ENCODE data around the gene ISG20.
"Not testable (repeated sequence)": the region's sequence is repeated elsewhere in the genome, so short reads cannot be mapped to it uniquely, and the experiment has no call there.

Gene ISG20

DNA sequence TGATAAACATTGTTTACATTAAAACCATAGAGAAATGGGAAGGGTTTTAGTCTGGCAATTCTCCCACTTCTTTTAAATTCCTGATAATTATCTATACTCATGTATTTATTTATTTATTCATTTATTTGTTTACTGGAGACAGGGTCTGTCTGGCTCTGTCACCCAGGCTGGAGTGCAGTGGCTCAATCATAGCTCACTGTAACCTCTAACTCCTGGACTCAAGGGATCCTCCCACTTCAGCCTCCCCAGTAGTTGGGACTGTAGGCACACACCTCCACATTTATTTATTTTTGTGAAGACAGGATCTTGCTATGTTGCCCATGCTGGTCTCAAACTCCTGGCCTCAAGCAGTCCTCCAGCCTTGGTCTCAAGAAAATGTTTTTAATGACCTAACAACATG, 20.1 kb upstream of the ISG20 start:
- DNase-seq (ENCODE audit: low spot score) = no peak

- no peak for DNase-seq (ENCODE audit: low spot score)
These were observed 19.0 kb upstream of the ISG20 start for GRCh38 chr15:88619796-88620195.

GRCh38 chr15:88620995-88621772, 17.6 kb upstream of the ISG20 start, which contains the start of gene AEN:
AEN (plus strand) TSS chr15:88621340; CDS start chr15:88626210, 4,870 bp downstream.
- DNase-seq (ENCODE audit: low spot score) = peak; percentile 97

GRCh38 chr15:88621789-88622604, 16.8 kb upstream of the ISG20 start:
- no peak for DNase-seq (ENCODE audit: low spot score)

GRCh38 chr15:88622605-88622975, 16.2 kb upstream of the ISG20 start:
- peak; percentile 38 for DNase-seq (ENCODE audit: low spot score)

- peak; percentile 9 for DNase-seq (ENCODE audit: low spot score)
These were observed 15.8 kb upstream of the ISG20 start for GRCh38 chr15:88623061-88623460.

DNA sequence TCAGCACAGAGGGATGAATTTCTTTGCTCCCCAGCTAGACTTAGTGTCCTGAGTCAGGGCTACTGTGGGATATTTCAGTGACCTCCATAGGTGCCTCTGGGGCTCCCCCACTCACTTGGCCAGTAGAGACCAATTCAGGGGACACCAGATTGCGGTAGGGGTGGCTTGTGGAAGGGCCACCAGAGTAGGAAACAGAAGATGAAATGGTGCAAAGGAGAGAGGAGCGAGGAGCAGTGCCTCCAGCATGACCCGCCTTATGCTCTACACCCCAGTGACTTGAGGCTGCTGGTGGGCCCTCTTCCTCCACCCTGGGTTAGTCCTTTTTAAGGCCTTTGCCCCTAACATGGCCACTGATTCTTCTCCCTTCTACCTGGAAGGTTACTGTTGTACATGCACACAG, 15.2 kb upstream of the ISG20 start:
- DNase-seq (ENCODE audit: low spot score) = no peak

DNA sequence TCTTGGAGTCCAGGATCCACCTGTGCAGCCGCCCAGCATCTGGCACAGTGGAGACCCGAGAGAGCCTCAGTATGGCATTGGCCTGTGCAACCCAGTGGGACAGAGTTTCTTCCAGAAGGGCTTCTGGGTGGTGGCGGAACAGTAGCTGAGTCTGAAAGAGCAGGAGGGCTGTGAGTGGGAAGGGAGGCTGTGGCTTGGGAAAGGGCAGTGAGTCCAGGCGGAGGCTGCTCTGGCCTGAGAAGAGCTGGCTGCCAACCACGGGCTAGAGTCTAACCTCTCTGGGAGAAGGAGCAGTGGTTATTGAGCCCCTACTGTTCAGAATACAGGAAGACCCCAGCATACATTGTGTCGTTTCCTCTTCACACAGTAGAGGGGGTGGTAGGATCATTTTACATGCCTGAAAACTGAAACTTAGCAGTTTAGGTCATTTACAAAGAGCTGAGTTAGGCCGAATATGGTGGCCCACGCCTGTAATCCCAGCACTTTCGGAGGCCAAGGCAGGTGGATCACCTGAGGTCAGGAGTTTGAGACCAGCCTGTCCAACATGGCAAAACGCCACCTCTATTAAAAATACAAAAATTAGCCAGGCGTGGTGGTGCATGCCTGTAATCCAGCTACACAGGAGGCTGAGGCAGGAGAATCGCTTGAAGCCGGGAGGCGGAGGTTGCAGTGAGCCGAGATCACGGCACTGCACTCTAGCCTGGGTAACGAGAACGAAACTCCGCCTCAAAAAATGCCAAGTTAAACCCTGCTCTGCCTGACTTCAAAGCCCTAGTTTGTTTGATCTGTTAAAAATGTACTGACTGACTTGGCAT, 14.5 kb upstream of the ISG20 start:
- DNase-seq (ENCODE audit: low spot score) = no peak

DNA sequence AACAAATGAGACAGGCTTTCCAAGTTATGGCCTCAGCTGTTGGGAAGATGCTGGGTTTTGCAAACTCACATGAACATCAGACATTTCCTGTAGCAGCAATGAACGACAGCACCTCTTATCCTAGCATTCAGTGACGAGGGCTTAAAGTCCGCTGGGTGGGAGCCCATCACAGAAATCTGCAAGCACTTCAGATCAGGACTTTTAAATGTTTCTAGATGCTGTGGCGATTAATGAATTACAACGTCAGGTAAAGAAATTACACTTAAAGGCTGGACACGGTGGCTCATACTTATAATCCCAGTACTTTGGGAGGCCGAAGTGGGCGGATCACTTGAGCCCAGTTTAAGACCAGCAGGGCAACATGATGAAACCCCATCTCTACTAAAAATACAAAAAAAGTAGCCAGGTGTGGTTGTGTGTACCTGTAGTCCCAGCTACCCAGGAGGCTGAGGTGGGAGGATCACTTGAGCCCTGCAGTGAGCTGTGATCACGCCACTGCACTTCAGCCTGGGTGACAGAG, 13.8 kb upstream of the ISG20 start:
- no peak for DNase-seq (ENCODE audit: low spot score)

DNA sequence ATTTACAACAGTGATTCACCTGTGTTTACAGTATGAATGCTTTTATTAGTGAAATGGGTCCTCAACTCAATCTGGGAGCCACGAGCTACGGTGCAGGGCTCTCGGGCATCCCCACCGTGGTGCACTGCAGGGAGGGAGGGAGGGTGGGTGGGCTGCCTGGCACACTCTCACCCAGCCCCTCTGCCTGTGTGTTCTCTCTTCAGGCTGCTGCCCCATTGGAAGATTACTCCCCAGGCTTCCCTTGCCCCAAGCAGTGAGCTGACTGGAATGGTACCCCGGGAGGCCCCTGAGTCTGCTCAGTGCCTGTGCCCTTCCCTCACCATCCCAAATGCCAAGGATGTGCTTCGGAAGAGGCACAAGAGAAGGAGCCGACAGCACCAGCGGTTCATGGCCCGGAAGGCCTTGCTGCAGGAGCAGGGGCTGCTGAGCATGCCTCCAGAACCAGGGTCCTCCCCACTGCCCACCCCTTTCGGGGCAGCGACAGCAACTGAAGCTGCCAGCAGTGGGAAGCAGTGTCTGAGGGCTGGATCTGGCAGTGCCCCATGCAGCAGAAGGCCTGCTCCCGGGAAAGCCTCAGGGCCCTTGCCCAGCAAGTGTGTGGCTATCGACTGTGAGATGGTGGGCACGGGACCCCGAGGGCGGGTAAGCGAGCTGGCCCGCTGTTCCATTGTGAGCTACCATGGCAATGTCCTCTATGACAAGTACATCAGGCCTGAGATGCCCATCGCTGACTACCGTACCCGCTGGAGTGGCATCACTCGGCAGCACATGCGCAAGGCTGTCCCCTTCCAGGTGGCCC, 12.7 kb upstream of the ISG20 start:
- no peak for DNase-seq (ENCODE audit: low spot score)

DNA sequence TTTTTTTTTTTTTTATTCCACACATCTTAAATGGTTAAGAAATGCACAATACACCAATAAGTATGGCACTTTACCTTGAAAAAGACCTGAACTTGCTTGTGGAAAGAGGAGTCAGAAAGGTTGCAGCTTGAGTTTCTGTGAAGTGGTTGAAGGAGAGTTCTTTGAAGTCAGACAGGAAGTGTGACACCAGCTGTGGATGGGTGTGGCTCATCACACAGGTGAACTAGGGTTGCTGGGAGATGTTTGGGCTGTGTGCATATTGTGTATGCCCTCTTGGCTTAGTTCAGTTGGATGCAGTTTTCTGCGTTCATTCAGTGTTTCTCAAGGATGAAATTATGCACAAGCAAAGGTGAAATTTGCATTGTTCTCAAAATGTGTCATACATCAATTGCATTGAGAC, 11.4 kb upstream of the ISG20 start:
- no peak for DNase-seq (ENCODE audit: low spot score)

DNA sequence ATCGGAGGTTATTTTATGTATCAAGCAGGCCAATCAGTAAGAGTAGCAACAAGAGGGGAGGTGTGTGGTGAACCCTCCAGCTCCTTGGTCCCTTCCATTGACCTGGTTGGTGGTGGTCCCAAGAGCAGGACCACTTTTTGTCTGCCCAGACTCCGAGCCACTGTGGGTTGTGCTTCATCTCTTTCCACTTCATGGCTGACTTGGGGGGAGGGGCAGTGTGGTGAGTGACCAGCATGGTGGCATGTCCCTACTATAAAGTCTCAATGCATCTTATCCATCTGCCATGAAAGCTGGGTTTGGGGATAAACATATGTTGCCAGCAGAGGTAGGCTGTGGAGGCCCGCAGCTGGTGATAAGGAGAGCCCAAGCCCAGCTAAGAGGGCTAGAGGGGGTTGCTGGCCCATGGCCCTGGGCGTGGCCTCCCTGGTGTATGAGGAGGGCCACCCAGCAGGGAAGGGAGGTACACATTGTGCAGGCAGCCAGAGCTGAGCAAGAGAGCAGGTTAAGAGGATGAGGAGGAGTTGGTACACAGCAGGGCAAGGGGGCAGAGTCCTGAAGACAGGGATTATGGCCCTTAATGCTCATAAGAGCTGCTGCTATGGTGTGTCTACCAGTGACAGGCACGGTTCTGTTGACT, 10.7 kb upstream of the ISG20 start:
- no peak for DNase-seq (ENCODE audit: low spot score)

- DNase-seq (ENCODE audit: low spot score) = no peak
These were observed 9.7 kb upstream of the ISG20 start for GRCh38 chr15:88629071-88629470.

DNA sequence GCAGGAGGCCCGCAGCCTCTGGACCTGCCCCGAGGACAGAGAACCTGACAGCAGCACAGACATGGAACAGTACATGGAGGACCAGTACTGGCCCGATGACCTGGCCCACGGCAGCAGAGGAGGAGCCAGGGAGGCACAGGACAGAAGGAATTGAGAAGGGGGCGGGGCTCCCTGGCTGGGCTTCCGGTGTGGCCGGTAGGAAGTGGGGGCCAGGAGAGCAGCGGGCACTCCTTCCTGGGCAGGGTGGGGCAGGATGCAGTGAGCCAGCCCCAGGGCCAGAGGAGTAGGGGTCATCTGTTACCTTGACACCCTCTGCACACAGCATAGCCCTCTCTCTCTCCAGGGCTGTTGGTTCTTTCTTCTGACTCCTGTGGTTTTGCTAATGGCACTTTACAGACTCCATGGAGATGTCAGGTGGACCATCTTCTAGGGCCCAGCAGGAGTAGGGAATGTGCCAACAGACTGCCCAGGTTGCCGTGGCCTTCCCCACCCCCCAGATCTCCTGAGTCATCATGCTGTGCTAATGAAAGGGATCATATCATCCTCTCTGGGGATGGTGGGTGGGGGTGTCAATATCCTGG, 8.6 kb upstream of the ISG20 start:
- no peak for DNase-seq (ENCODE audit: low spot score)

DNA sequence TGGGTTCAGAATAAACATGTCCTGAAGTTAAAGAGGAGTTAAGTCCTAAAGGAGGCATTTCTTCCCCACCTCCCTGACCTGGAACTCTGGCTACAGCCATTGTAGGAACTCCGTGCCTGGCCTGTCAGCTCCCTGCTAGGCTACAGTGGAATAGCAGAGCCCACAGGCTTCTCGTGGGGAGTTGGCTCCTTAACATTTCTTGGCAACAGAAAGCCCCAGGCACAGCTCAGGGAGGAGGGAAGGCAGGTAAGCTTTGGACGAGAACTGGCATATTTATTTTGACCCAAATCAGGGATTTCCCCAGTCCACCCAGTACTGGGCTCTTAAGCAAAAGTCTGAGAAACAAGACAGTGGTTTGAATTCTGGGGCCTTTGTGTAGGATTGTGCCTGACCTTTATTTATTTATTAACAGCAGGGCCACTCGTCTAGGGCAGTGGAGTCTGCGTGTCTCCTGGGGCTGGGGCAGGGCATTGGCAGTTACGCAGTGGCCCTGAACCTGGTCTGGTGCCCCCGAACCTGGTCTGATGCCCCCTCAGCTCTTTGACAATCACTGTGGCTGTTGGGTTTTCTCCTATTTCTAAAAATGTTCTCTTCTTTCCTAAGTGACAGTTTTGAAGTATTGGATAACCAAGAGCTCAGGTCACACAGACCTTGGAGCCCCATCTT, 7.9 kb upstream of the ISG20 start:
- no peak for DNase-seq (ENCODE audit: low spot score)

- DNase-seq (ENCODE audit: low spot score) = no peak
These were observed 7.3 kb upstream of the ISG20 start for GRCh38 chr15:88631464-88632028.

DNA sequence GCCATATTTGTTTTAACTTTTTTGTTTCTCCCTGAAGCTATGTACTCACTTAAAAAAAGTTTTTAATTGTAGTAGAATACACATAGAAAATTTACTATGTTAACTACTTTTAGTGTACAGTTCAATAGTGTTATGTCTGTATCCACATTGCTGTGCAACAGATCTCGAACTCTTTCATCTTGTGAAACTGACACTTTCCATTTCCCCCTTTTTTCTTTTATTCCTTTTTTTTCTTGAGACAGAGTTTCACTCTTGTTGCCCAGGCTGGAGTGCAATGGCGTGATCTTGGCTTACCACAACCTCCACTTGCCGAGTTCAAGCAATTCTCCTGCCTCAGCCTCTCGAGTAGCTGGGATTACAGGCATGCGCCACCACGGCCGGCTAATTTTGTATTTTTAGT, 6.0 kb upstream of the ISG20 start:
- not testable (repeated sequence) for DNase-seq (ENCODE audit: low spot score)

GRCh38 chr15:88634449-88634848, 4.4 kb upstream of the ISG20 start:
- no peak for DNase-seq (ENCODE audit: low spot score)

- no peak for DNase-seq (ENCODE audit: low spot score)
These were observed 3.5 kb upstream of the ISG20 start for GRCh38 chr15:88635318-88635717.

- no peak for DNase-seq (ENCODE audit: low spot score)
These were observed 2.8 kb upstream of the ISG20 start for GRCh38 chr15:88636050-88636449.

Data from left forelimb (tissue), 1 donor.